Upper lobe of right lung (tissue), 1 donor: ENCODE measurements around the gene KCNH8. TPM values are rescaled to one million over a fixed set of nuclear protein-coding genes. Genes with fewer than 3 reads are reported as not detected.

Experiments used
- ATAC-seq: fragments of 200-7000 bp; cut with Tn5 transposase; one replicate; pipeline ENCODE4 v1.9.1; 2020; ENCODE audit warnings: mild to moderate bottlenecking, moderate library complexity
- DNase-seq: peaks from one replicate; pipeline ENCODE4 v3.0.0-alpha.2; 2020
- H3K27ac ChIP-seq: fragments of 200-600 bp; one replicate; pipeline ENCODE4 v1.8.0; 2022
- H3K27me3 ChIP-seq: fragments of 200-600 bp; one replicate; pipeline ENCODE4 v1.8.0; 2022; ENCODE audit warnings: mild to moderate bottlenecking
- H3K36me3 ChIP-seq: fragments of 200-600 bp; one replicate; pipeline ENCODE4 v1.8.0; 2022
- H3K4me1 ChIP-seq: fragments of 200-600 bp; one replicate; pipeline ENCODE4 v1.8.0; 2022
- H3K4me3 ChIP-seq: fragments of 200-600 bp; one replicate; pipeline ENCODE4 v1.8.0; 2022; ENCODE audit warnings: mild to moderate bottlenecking
- H3K9me3 ChIP-seq: fragments of 200-600 bp; one replicate; pipeline ENCODE4 v1.8.0; 2022
- CTCF ChIP-seq: fragments of 200-600 bp; IDR thresholded peaks from one replicate; pipeline ENCODE4 v1.8.0; 2022; ENCODE audit warnings: antibody characterized with exemption
- intact Hi-C: fragments of 100-400 bp; cut with DNase I; formaldehyde crosslinking; loops from one replicate; pipeline ENCODE4 v1.11.0; 2022
- total RNA-seq: library from RNA; stranded (reverse); fragmentation: NEBNext Ultra II Directional; extraction: Animal tissue kit (Norgen Biotek cat#: 25700); gene quantifications from one replicate; pipeline ENCODE4 v1.2.1, GENCODE V29; 2021
- donor health status: DM: no; HTN: yes; CAD: no; lungs with severe emphysema.

Gene KCNH8
- total RNA-seq, 1 donor from 2014 or later, result 0.41 TPM

- intact Hi-C loops, result no loop called here
- ATAC-seq (no peak), DNase-seq (no peak)
- no peaks in the 10 kb centered on the region for H3K4me1 ChIP-seq
- H3K4me3 ChIP-seq, result no peak overlapping the region
- H3K36me3 ChIP-seq, result no peaks in the 10 kb centered on the region
- no peaks in the 10 kb centered on the region for H3K27me3 ChIP-seq
- no peak for TF ChIP-seq CTCF
- no peak overlapping the region for H3K27ac ChIP-seq
- H3K9me3 ChIP-seq, result no peaks in the 10 kb centered on the region
Observed at GRCh38 chr3:19392150-19392549, 243.8 kb downstream of the KCNH8 start.

- H3K36me3 ChIP-seq, result no peaks in the 10 kb centered on the region
- no peaks in the 10 kb centered on the region for H3K4me1 ChIP-seq
- no peaks in the 10 kb centered on the region for H3K27me3 ChIP-seq
- intact Hi-C loops, result no loop called here
- no peak overlapping the region for H3K4me3 ChIP-seq
- no peak for TF ChIP-seq CTCF
- ATAC-seq, result no peak
- DNase-seq, result no peak
- H3K9me3 ChIP-seq, result no peaks in the 10 kb centered on the region
- no peak overlapping the region for H3K27ac ChIP-seq
Observed at GRCh38 chr3:19394946-19395345, 246.6 kb downstream of the KCNH8 start.

GRCh38 chr3:19396726-19397125 lies 248.4 kb downstream of the KCNH8 start:
- Histone ChIP-seq H3K4me1 (no peaks in the 10 kb centered on the region), H3K9me3 (no peaks in the 10 kb centered on the region), H3K27ac (no peak overlapping the region), H3K27me3 (no peaks in the 10 kb centered on the region), H3K4me3 (no peak overlapping the region), H3K36me3 (no peaks in the 10 kb centered on the region)
- intact Hi-C loops, result no loop called here
- no peak for TF ChIP-seq CTCF
- no peak for ATAC-seq
- no peak for DNase-seq

GRCh38 chr3:19399356-19399755 lies 251.0 kb downstream of the KCNH8 start:
- no peak for ATAC-seq
- Histone ChIP-seq H3K4me1 (no peaks in the 10 kb centered on the region), H3K36me3 (no peaks in the 10 kb centered on the region), H3K27me3 (no peaks in the 10 kb centered on the region), H3K4me3 (no peak overlapping the region), H3K9me3 (no peaks in the 10 kb centered on the region), H3K27ac (no peak overlapping the region)
- DNase-seq, result no peak
- intact Hi-C loops, result no loop called here
- TF ChIP-seq CTCF, result no peak

GRCh38 chr3:19399836-19400235 lies 251.5 kb downstream of the KCNH8 start:
- no peak overlapping the region for H3K4me3 ChIP-seq
- ATAC-seq (no peak), DNase-seq (no peak)
- intact Hi-C loops, result no loop called here
- H3K9me3 ChIP-seq, result no peaks in the 10 kb centered on the region
- H3K36me3 ChIP-seq, result no peaks in the 10 kb centered on the region
- no peak for TF ChIP-seq CTCF
- no peaks in the 10 kb centered on the region for H3K4me1 ChIP-seq
- H3K27me3 ChIP-seq, result no peaks in the 10 kb centered on the region
- H3K27ac ChIP-seq, result no peak overlapping the region

GRCh38 chr3:19420159-19420558 lies 271.8 kb downstream of the KCNH8 start:
- no peak for DNase-seq

More at GRCh38 chr3:19420159-19420558, 271.8 kb downstream of the KCNH8 start:
- no peaks in the 10 kb centered on the region for H3K4me1 ChIP-seq
- no peak overlapping the region for H3K4me3 ChIP-seq
- no peak for TF ChIP-seq CTCF
- H3K27me3 ChIP-seq, result no peaks in the 10 kb centered on the region
- no peak for ATAC-seq
- no peak overlapping the region for H3K27ac ChIP-seq
- intact Hi-C loops, result no loop called here
- H3K9me3 ChIP-seq, result no peaks in the 10 kb centered on the region
- no peaks in the 10 kb centered on the region for H3K36me3 ChIP-seq
